Endothelial cell of umbilical vein (primary cell): ENCODE data around the gene CBFB. TPM values are rescaled to one million over a fixed set of nuclear protein-coding genes. Genes with fewer than 3 reads are reported as not detected.
"Not testable (repeated sequence)": the region's sequence is repeated elsewhere in the genome, so short reads cannot be mapped to it uniquely, and the experiment has no call there.

Source experiments
- BruUV-seq: library from RNA; stranded (reverse); fragments of 400-500 nt; replicated peaks from 2 replicates; lab custom pipeline; 2021; lab: Mats Ljungman, UMichigan
- CTCF ChIA-PET: fragments of 300-600, 350-600 bp; sonication (Branson Sonifier 250); formaldehyde crosslinking; loops from one replicate; lab custom pipeline; 2021; ENCODE audit warnings: antibody characterized with exemption, inconsistent platforms; lab: Charles Lee
- POLR2A ChIA-PET: fragments of 300-600, 350-600 bp; sonication (Branson Sonifier 250); formaldehyde crosslinking; loops from one replicate; lab custom pipeline; 2021; ENCODE audit warnings: antibody characterized with exemption, inconsistent platforms; lab: Charles Lee
- DNase-seq: peaks from one replicate; pipeline ENCODE4 v3.0.0-alpha.2; 2011; ENCODE audit warnings: low read depth, low spot score
- FAIRE-seq: peaks from 2 replicates; lab custom pipeline; 2011; peaks lifted over from hg19 to GRCh38; lab: Jason Lieb, UNC
- H2AFZ ChIP-seq: 2 replicates; pipeline ENCODE4 v1.6.0; 2012; ENCODE audit warnings: low read depth, low read length, control low read depth, inconsistent platforms
- H3K27ac ChIP-seq: 2 replicates; pipeline ENCODE4 v1.5.1; 2011; ENCODE audit warnings: low read depth, mild to moderate bottlenecking, control low read depth, low read length, moderate library complexity; ENCODE audit not compliant: insufficient read depth
- H3K27me3 ChIP-seq, 2 experiments: 2 replicates each; pipeline versions ENCODE4 v1.6.0 to v1.6.1; 2011; ENCODE audit warnings: low read length in 2 of 2, mixed read lengths in 1 of 2; ENCODE audit not compliant: control insufficient read depth in 2 of 2, insufficient read depth in 2 of 2
- H3K36me3 ChIP-seq, 2 experiments: 2 replicates in 1 of 2; 3 replicates in 1 of 2; pipeline ENCODE4 v1.5.1; 2011; ENCODE audit warnings: low read length in 2 of 2, mild to moderate bottlenecking in 1 of 2, moderate library complexity in 1 of 2; ENCODE audit not compliant: control insufficient read depth in 2 of 2, insufficient read depth in 2 of 2; ENCODE audit errors: extremely low read depth in 1 of 2
- H3K4me1 ChIP-seq: 3 replicates; pipeline ENCODE4 v1.5.1; 2011; ENCODE audit warnings: mild to moderate bottlenecking, low read length; ENCODE audit not compliant: control insufficient read depth, insufficient read depth; ENCODE audit errors: extremely low read depth
- H3K4me2 ChIP-seq: 2 replicates; pipeline ENCODE4 v1.6.1; 2011; ENCODE audit warnings: low read length, control low read depth, mixed read lengths; ENCODE audit not compliant: insufficient read depth
- H3K4me3 ChIP-seq, 3 experiments: fragments of 200-600 bp in 1 of 3; sonication (generic), shearing (Covaris generic) in 1 of 3; replicated peaks in 1 of 3; 2 replicates each; pipeline ENCODE4 v1.5.1; 2011 to 2016; ENCODE audit warnings: control low read depth in 3 of 3, low read length in 3 of 3, mild to moderate bottlenecking in 2 of 3, inconsistent platforms in 1 of 3, low read depth in 1 of 3, moderate library complexity in 1 of 3; ENCODE audit not compliant: insufficient read depth in 1 of 3
- H3K79me2 ChIP-seq: 2 replicates; pipeline ENCODE4 v1.6.0; 2012; ENCODE audit warnings: low read length, inconsistent platforms; ENCODE audit not compliant: control insufficient read depth, insufficient read depth
- H3K9ac ChIP-seq: replicated peaks from 2 replicates; pipeline ENCODE3; 2011; ENCODE audit warnings: low read length, control low read depth; ENCODE audit not compliant: insufficient read depth; ENCODE audit errors: extremely low read depth
- H3K9me1 ChIP-seq: replicated peaks from 3 replicates; pipeline ENCODE4 v1.6.0; 2011; ENCODE audit warnings: mild to moderate bottlenecking, low read length; ENCODE audit not compliant: control insufficient read depth, insufficient read depth; ENCODE audit errors: extremely low read depth
- H3K9me3 ChIP-seq: replicated peaks from 2 replicates; pipeline ENCODE4 v1.5.1; 2012; ENCODE audit warnings: low read length, inconsistent platforms; ENCODE audit not compliant: control insufficient read depth, insufficient read depth
- H4K20me1 ChIP-seq: replicated peaks from 2 replicates; pipeline ENCODE3; 2011; ENCODE audit warnings: mild to moderate bottlenecking, low read length; ENCODE audit not compliant: control insufficient read depth, insufficient read depth; ENCODE audit errors: extremely low read depth
- EZH2 ChIP-seq: IDR thresholded peaks from 2 replicates; pipeline ENCODE4 v1.6.1; 2012; ENCODE audit warnings: borderline replicate concordance, low read depth, mild to moderate bottlenecking, moderate library complexity, low read length, inconsistent platforms; ENCODE audit not compliant: severe bottlenecking
- FOS ChIP-seq: IDR thresholded peaks from 2 replicates; pipeline ENCODE4 v1.6.1; 2011; ENCODE audit warnings: mild to moderate bottlenecking, low read length, moderate library complexity, borderline replicate concordance; ENCODE audit not compliant: insufficient read depth
- GATA2 ChIP-seq: IDR thresholded peaks from 2 replicates; pipeline ENCODE4 v1.7.0; 2011; ENCODE audit warnings: low read depth, mild to moderate bottlenecking, moderate library complexity, mixed read lengths, low read length; ENCODE audit not compliant: insufficient read length, insufficient read depth
- JUN ChIP-seq: IDR thresholded peaks from 2 replicates; pipeline ENCODE4 v1.6.1; 2011; ENCODE audit warnings: borderline replicate concordance, low read depth; ENCODE audit not compliant: insufficient read length, insufficient read depth
- MYC ChIP-seq: IDR thresholded peaks from one replicate; pipeline ENCODE4 v1.6.1; 2011; ENCODE audit warnings: mild to moderate bottlenecking, low read depth, low read length
- POLR2A ChIP-seq: IDR thresholded peaks from 2 replicates; pipeline ENCODE4 v1.6.1; 2012; ENCODE audit warnings: low read depth, mild to moderate bottlenecking, control low read depth, low read length
- POLR2AphosphoS5 ChIP-seq: IDR thresholded peaks from 2 replicates; pipeline ENCODE4 v1.6.1; 2012; ENCODE audit warnings: low read depth, mild to moderate bottlenecking, control low read depth, low read length, moderate library complexity; ENCODE audit not compliant: insufficient read depth
- dilution Hi-C: fragments of 300-500 bp; cut with MboI; formaldehyde crosslinking; loops from one replicate; pipeline ENCODE4 v1.15.0; 2019; ENCODE audit warnings: low sequenced_read_pairs; ENCODE audit not compliant: extremely low pct_ligation_motif_present
- intact Hi-C: fragments of 100-400 bp; cut with micrococcal nuclease; formaldehyde crosslinking; loops from one replicate; pipeline ENCODE4 v1.10.0; 2022
- polyA plus RNA-seq, 4 experiments: library from polyadenylated mRNA; depleted of rRNA in 3 of 4; stranded (reverse) in 3 of 4; unstranded in 1 of 4; fragments of >200 nt; gene quantifications; 2 replicates each; pipeline versions ENCODE4 v1.2.1 to v1.2.3, GENCODE V29; 2011 to 2012; ENCODE audit warnings: missing spikeins in 1 of 4
- total RNA-seq: library from RNA; stranded (reverse); gene quantifications from 2 replicates; pipeline ENCODE4 v1.2.3, GENCODE V29; 2021
- TF ChIP-seq, protein P1 (sequence below), 2 donors: IDR thresholded peaks; 1 replicate in 1 of 2; 2 replicates in 1 of 2; pipeline ENCODE4 v1.5.1; 2011; ENCODE audit warnings: low read length in 2 of 2, mild to moderate bottlenecking in 2 of 2, moderate library complexity in 2 of 2, control low read depth in 1 of 2, inconsistent platforms in 1 of 2, low read depth in 1 of 2; ENCODE audit not compliant: insufficient read depth in 1 of 2; ENCODE audit errors: extremely low read depth in 1 of 2
- TF ChIP-seq, protein P2 (sequence below): IDR thresholded peaks from 2 replicates; pipeline ENCODE4 v1.6.1; 2011; ENCODE audit not compliant: insufficient read depth, insufficient read length

CBFB gene
- total and polyA plus RNA-seq, 2 donors (not counting 3 experiments of a cell fraction or from before 2014, with no cell fraction given), result 27.8 to 103 TPM

DNA sequence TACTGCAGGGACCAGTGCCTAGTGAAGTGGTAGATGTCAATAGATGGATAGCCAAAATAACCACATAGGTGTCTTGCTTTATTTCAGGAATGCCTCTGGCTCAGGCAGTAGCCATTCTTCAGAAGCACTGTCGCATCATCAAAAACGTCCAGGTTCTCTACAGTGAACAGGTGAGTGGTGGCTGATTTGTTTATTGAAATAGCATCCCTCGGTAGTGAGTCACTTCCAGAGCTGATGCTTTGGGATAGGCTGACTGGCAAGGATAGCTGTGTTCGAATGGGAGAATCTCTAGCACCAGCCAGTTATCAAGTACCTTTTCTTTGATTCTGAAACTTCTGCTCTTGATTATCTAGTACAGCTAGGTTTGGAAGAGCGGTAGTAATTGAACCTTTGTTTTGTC lies 91.1 kb downstream of the CBFB start:
- H3K27ac ChIP-seq, result no peak overlapping the region
- no peak overlapping the region for H2AFZ ChIP-seq
- no peak for TF ChIP-seq JUN
- TF ChIP-seq FOS, result no peak
- TF ChIP-seq MYC, result no peak
- TF ChIP-seq GATA2, result no peak
- TF ChIP-seq POLR2AphosphoS5, result no peak
- no peak for TF ChIP-seq POLR2A
- TF ChIP-seq, protein P1, sequence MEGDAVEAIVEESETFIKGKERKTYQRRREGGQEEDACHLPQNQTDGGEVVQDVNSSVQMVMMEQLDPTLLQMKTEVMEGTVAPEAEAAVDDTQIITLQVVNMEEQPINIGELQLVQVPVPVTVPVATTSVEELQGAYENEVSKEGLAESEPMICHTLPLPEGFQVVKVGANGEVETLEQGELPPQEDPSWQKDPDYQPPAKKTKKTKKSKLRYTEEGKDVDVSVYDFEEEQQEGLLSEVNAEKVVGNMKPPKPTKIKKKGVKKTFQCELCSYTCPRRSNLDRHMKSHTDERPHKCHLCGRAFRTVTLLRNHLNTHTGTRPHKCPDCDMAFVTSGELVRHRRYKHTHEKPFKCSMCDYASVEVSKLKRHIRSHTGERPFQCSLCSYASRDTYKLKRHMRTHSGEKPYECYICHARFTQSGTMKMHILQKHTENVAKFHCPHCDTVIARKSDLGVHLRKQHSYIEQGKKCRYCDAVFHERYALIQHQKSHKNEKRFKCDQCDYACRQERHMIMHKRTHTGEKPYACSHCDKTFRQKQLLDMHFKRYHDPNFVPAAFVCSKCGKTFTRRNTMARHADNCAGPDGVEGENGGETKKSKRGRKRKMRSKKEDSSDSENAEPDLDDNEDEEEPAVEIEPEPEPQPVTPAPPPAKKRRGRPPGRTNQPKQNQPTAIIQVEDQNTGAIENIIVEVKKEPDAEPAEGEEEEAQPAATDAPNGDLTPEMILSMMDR (IDR thresholded peaks at IDR 0.05; ENCODE audit: extremely low read depth in 1 of 2, insufficient read depth in 1 of 2, low read depth in 1 of 2, low read length in 2 of 2), result no peak
- no peak for TF ChIP-seq EZH2
- TF ChIP-seq, protein P2, sequence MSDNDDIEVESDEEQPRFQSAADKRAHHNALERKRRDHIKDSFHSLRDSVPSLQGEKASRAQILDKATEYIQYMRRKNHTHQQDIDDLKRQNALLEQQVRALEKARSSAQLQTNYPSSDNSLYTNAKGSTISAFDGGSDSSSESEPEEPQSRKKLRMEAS, result no peak
- no peak overlapping the region for H3K9ac ChIP-seq
- intact Hi-C loops, result no loop called here
- H3K9me1 ChIP-seq, result no peaks in the 10 kb centered on the region
- ChIA-PET CTCF (interaction anchor here (0.7 to 2.6 kb wide), 4 partner anchors 16 to 102 kb away, joined by 3 to 10 read pairs (median 4); no protein-coding TSS in a partner anchor), POLR2A (interaction anchor here (0.7 kb wide), 1 partner anchor 121 kb away, joined by 8 read pairs; no protein-coding TSS in a partner anchor)
- peaks cover 0 to 11% of the 10 kb centered on the region in 2 experiments for H3K36me3 ChIP-seq
- no peaks in the 10 kb centered on the region for H3K9me3 ChIP-seq
- no peaks in the 10 kb centered on the region for H3K4me1 ChIP-seq
- no peak overlapping the region for H3K4me3 ChIP-seq
- no peak for DNase-seq
- no peaks in the 10 kb centered on the region for H4K20me1 ChIP-seq
- H3K27me3 ChIP-seq, result no peaks in the 10 kb centered on the region
- no TSS peak for BruUV-seq
- H3K79me2 ChIP-seq, result peaks cover 8% of the 10 kb centered on the region
- dilution Hi-C loops, result no loop called here
- H3K4me2 ChIP-seq, result no peak overlapping the region
- FAIRE-seq, result no peak

DNA sequence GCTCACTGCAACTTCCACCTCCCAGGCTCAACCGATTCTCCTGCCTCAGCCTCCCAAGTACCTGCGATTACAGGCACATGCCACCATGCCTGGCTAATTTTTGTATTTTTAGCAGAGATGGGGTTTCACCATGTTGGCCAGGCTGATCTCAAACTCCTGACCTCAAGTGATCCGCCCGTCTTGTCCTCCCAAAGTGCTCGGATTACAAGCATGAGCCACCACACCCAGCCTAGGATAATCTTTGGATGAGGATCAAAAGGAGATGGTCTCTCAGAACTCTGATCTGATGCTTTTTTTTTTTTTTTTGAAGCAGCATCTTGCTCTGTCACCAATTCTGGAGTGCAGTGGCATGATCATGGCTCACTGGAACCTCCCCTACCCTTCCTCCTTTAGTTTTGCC lies 93.8 kb downstream of the CBFB start:
- H2AFZ ChIP-seq, H3K9me3 ChIP-seq, BruUV-seq, H3K27me3 ChIP-seq, dilution Hi-C loops, H3K9me1 ChIP-seq, CTCF ChIA-PET, FAIRE-seq, H3K79me2 ChIP-seq, DNase-seq, H3K4me2 ChIP-seq, H3K9ac ChIP-seq, H3K4me1 ChIP-seq, H3K27ac ChIP-seq, H4K20me1 ChIP-seq, intact Hi-C loops, POLR2A ChIA-PET, H3K4me3 ChIP-seq: not testable (repeated sequence)
- peaks cover 0 to 13% of the 10 kb centered on the region in 2 experiments for H3K36me3 ChIP-seq
